ENCODE results near the gene RCN1. TPM values are rescaled to one million over a fixed set of nuclear protein-coding genes. Genes with fewer than 3 reads are reported as not detected.

Gene RCN1
- total RNA-seq, 2 experiments from 2014 or later, result 0.74 TPM; not detected in 1

- Histone ChIP-seq H3K9me2 (ENCODE audit: insufficient read depth, low read length) (no peaks in the 10 kb centered on the region), H3K36me3 (ENCODE audit: insufficient read depth, low read length) (no peaks in the 10 kb centered on the region), H4K20me1 (ENCODE audit: insufficient read depth, low read length) (no peaks in the 10 kb centered on the region), H3K79me2 (ENCODE audit: insufficient read depth, low read depth, low read length) (no peaks in the 10 kb centered on the region), H3K4me2 (ENCODE audit: low read length) (no peak overlapping the region), H2AFZ (ENCODE audit: low read length) (no peak overlapping the region), H3K4me1 (ENCODE audit: insufficient read depth, low read length, poor library complexity, severe bottlenecking) (no peaks in the 10 kb centered on the region), H3K4me3 (ENCODE audit: low read depth, low read length, poor library complexity, severe bottlenecking) (no peak overlapping the region), H3K27ac (ENCODE audit: low read depth, low read length, poor library complexity, severe bottlenecking) (no peak overlapping the region), H3K9me3 (ENCODE audit: low read length) (no peaks in the 10 kb centered on the region)
- POLR2A ChIA-PET, result interaction anchor here (0.5 kb wide), 1 partner anchor 215 kb away, joined by 3 read pairs; no protein-coding TSS in a partner anchor
- DNase-seq (ENCODE audit: low spot score), result no peak
- intact Hi-C loops (cut with micrococcal nuclease; ENCODE audit: unreplicated experiment), result no loop called here
- TF ChIP-seq EZH2phosphoT487 (IDR thresholded peaks at IDR 0.05; ENCODE audit: borderline replicate concordance, low read depth, low read length), result no peak
- TF ChIP-seq, protein P1, sequence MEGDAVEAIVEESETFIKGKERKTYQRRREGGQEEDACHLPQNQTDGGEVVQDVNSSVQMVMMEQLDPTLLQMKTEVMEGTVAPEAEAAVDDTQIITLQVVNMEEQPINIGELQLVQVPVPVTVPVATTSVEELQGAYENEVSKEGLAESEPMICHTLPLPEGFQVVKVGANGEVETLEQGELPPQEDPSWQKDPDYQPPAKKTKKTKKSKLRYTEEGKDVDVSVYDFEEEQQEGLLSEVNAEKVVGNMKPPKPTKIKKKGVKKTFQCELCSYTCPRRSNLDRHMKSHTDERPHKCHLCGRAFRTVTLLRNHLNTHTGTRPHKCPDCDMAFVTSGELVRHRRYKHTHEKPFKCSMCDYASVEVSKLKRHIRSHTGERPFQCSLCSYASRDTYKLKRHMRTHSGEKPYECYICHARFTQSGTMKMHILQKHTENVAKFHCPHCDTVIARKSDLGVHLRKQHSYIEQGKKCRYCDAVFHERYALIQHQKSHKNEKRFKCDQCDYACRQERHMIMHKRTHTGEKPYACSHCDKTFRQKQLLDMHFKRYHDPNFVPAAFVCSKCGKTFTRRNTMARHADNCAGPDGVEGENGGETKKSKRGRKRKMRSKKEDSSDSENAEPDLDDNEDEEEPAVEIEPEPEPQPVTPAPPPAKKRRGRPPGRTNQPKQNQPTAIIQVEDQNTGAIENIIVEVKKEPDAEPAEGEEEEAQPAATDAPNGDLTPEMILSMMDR (conservative IDR thresholded peaks at IDR 0.05; ENCODE audit: low read length), result no peak
- CTCF ChIA-PET (ENCODE audit: unreplicated experiment), result no interaction called here
- no TSS peak for BruUV-seq (replicated peaks)
Measured at GRCh38 chr11:32056438-32056837, 34.4 kb upstream of the RCN1 start.

DNA sequence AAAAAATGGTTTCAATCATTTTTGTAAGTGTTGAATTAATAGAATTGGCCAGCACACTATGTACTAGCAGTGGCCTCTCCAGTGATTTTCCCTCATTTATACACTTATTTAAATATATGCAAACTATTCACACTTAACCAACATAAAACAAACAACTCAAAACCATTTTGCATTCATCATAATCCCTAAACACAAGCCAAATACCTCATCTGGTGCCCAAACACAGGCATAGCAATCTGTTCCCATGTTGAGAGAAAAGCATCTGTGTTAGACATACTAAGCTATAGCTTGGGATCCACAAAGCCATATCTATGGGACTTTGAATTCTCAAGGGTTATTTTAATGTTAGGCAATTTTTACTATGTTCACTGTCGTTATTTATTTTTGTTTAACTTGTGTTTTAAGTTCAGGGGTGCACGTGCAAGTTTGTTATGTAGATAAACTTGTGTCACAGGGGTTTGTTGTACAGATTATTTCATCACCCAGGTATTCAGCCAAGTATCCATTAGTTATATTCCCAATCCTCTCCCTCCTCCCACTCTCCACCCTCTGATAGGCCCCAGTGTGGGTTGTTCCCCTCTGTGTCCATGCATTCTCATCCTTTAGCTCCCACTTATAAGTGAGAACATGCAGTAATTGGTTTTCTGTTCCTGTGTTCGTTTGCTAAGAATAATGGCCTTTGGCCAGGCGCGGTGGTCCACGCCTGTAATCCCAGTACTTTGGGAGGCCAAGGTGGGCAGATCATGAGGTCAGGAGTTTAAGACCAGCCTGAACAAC, 31.0 kb upstream of the RCN1 start:
- no TSS peak for BruUV-seq (replicated peaks)

More for the DNA sequence above, 31.0 kb upstream of the RCN1 start:
- no peaks in the 10 kb centered on the region for H3K36me3 ChIP-seq (ENCODE audit: insufficient read depth, low read length)
- no peak overlapping the region for H3K4me2 ChIP-seq (ENCODE audit: low read length)
- ChIA-PET POLR2A (interaction anchor here (1.0 kb wide), 1 partner anchor 102 kb away, joined by 5 read pairs; no protein-coding TSS in a partner anchor), CTCF (ENCODE audit: unreplicated experiment) (no interaction called here)
- H3K4me3 ChIP-seq (ENCODE audit: low read depth, low read length, poor library complexity, severe bottlenecking), result no peak overlapping the region
- H3K4me1 ChIP-seq (ENCODE audit: insufficient read depth, low read length, poor library complexity, severe bottlenecking), result no peaks in the 10 kb centered on the region
- intact Hi-C loops (cut with micrococcal nuclease; ENCODE audit: unreplicated experiment), result no loop called here
- H2AFZ ChIP-seq (ENCODE audit: low read length), result no peak overlapping the region
- DNase-seq (ENCODE audit: low spot score), result no peak
- no peak overlapping the region for H3K27ac ChIP-seq (ENCODE audit: low read depth, low read length, poor library complexity, severe bottlenecking)
- no peak for TF ChIP-seq EZH2phosphoT487 (IDR thresholded peaks at IDR 0.05; ENCODE audit: borderline replicate concordance, low read depth, low read length)
- TF ChIP-seq, protein P1 (conservative IDR thresholded peaks at IDR 0.05; ENCODE audit: low read length), result no peak
- H4K20me1 ChIP-seq (ENCODE audit: insufficient read depth, low read length), result no peaks in the 10 kb centered on the region
- no peaks in the 10 kb centered on the region for H3K9me2 ChIP-seq (ENCODE audit: insufficient read depth, low read length)
- H3K79me2 ChIP-seq (ENCODE audit: insufficient read depth, low read depth, low read length), result no peaks in the 10 kb centered on the region
- no peaks in the 10 kb centered on the region for H3K9me3 ChIP-seq (ENCODE audit: low read length)

Data from OCI-LY7 (cell line).